Upper lobe of right lung (tissue), 1 donor: ENCODE data around the gene ZMYND10. TPM values are rescaled to one million over a fixed set of nuclear protein-coding genes. Genes with fewer than 3 reads are reported as not detected.

Experiments
- ATAC-seq: fragments of 200-7000 bp; cut with Tn5 transposase; one replicate; pipeline ENCODE4 v1.9.1; 2020; ENCODE audit warnings: mild to moderate bottlenecking, moderate library complexity
- DNase-seq: peaks from one replicate; pipeline ENCODE4 v3.0.0-alpha.2; 2020
- H3K27ac ChIP-seq: fragments of 200-600 bp; one replicate; pipeline ENCODE4 v1.8.0; 2022
- H3K27me3 ChIP-seq: fragments of 200-600 bp; one replicate; pipeline ENCODE4 v1.8.0; 2022; ENCODE audit warnings: mild to moderate bottlenecking
- H3K36me3 ChIP-seq: fragments of 200-600 bp; one replicate; pipeline ENCODE4 v1.8.0; 2022
- H3K4me1 ChIP-seq: fragments of 200-600 bp; one replicate; pipeline ENCODE4 v1.8.0; 2022
- H3K4me3 ChIP-seq: fragments of 200-600 bp; one replicate; pipeline ENCODE4 v1.8.0; 2022; ENCODE audit warnings: mild to moderate bottlenecking
- H3K9me3 ChIP-seq: fragments of 200-600 bp; one replicate; pipeline ENCODE4 v1.8.0; 2022
- intact Hi-C: fragments of 100-400 bp; cut with DNase I; formaldehyde crosslinking; loops from one replicate; pipeline ENCODE4 v1.11.0; 2022
- total RNA-seq: library from RNA; stranded (reverse); fragmentation: NEBNext Ultra II Directional; extraction: Animal tissue kit (Norgen Biotek cat#: 25700); gene quantifications from one replicate; pipeline ENCODE4 v1.2.1, GENCODE V29; 2021
- TF ChIP-seq, protein P1 (sequence below): fragments of 200-600 bp; IDR thresholded peaks from one replicate; pipeline ENCODE4 v1.8.0; 2022; ENCODE audit warnings: antibody characterized with exemption
- donor health status: DM: no; HTN: yes; CAD: no; lungs with severe emphysema.

ZMYND10 gene
- total RNA-seq, 1 donor from 2014 or later = 2.8 TPM

DNA sequence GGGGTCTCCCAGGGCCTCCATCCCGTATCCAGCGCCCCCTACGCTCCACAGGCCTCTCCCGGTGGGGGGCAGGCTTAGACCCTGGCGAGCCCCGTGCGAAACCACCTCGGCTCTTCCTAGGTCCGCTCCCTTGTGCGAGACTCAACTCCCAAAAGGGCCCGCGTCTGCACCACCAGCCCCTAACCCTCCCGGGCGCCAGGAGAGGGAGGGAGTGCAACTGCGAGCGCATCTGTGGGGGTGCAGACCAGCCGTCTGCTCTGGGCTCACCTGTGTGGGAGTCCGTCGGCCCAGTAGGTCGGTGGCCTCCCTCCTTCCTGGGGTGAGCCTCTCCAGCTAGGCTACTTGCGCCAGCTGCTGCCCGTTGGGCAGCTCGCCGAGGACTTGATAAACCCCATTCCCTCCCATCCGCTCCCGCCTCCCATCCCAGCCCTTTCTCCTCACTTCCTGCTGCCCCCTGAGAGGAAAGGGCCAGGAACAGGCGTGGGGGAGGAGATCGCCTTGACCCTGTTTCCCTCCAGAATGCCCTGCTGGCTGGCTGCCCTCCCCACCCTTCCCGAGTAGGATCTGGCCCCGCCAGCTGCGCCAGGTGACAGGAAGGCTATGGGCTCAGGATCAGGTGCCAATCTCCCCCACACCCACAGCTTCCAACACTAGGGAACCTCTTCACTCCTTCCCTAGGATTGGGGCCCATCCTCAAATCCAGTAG lies 23.0 kb downstream of the ZMYND10 start, which contains the start of gene HYAL2:
TSS of gene HYAL2 (minus strand) at position 360 of the 706 bp plus-strand sequence. CDS start 2,256 bp downstream, outside the sequence.
- TF ChIP-seq, protein P1, sequence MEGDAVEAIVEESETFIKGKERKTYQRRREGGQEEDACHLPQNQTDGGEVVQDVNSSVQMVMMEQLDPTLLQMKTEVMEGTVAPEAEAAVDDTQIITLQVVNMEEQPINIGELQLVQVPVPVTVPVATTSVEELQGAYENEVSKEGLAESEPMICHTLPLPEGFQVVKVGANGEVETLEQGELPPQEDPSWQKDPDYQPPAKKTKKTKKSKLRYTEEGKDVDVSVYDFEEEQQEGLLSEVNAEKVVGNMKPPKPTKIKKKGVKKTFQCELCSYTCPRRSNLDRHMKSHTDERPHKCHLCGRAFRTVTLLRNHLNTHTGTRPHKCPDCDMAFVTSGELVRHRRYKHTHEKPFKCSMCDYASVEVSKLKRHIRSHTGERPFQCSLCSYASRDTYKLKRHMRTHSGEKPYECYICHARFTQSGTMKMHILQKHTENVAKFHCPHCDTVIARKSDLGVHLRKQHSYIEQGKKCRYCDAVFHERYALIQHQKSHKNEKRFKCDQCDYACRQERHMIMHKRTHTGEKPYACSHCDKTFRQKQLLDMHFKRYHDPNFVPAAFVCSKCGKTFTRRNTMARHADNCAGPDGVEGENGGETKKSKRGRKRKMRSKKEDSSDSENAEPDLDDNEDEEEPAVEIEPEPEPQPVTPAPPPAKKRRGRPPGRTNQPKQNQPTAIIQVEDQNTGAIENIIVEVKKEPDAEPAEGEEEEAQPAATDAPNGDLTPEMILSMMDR = no peak
- ATAC-seq = peak; percentile 1
- DNase-seq = peak; percentile 77
- H3K4me1 ChIP-seq = peaks cover 64% of the 10 kb centered on the region
- peak within 1 kb of the TSS; percentile 66 for H3K4me3 ChIP-seq
- intact Hi-C loops = no loop called here
- peak within 1 kb of the TSS; percentile 98 for H3K27ac ChIP-seq
- peaks cover 32% of the 10 kb centered on the region for H3K36me3 ChIP-seq
- H3K27me3 ChIP-seq = no peaks in the 10 kb centered on the region
- H3K9me3 ChIP-seq = no peaks in the 10 kb centered on the region

GRCh38 chr3:50322115-50322385 lies 23.5 kb downstream of the ZMYND10 start:
- H3K27me3 ChIP-seq = no peaks in the 10 kb centered on the region
- no peaks in the 10 kb centered on the region for H3K9me3 ChIP-seq
- H3K27ac ChIP-seq = peak overlapping the region; percentile 98
- H3K4me1 ChIP-seq = peaks cover 64% of the 10 kb centered on the region
- peaks cover 37% of the 10 kb centered on the region for H3K36me3 ChIP-seq
- DNase-seq (no peak), ATAC-seq (no peak)
- H3K4me3 ChIP-seq = peak overlapping the region; percentile 66
- intact Hi-C loops = no loop called here
- TF ChIP-seq, protein P1 = no peak

DNA sequence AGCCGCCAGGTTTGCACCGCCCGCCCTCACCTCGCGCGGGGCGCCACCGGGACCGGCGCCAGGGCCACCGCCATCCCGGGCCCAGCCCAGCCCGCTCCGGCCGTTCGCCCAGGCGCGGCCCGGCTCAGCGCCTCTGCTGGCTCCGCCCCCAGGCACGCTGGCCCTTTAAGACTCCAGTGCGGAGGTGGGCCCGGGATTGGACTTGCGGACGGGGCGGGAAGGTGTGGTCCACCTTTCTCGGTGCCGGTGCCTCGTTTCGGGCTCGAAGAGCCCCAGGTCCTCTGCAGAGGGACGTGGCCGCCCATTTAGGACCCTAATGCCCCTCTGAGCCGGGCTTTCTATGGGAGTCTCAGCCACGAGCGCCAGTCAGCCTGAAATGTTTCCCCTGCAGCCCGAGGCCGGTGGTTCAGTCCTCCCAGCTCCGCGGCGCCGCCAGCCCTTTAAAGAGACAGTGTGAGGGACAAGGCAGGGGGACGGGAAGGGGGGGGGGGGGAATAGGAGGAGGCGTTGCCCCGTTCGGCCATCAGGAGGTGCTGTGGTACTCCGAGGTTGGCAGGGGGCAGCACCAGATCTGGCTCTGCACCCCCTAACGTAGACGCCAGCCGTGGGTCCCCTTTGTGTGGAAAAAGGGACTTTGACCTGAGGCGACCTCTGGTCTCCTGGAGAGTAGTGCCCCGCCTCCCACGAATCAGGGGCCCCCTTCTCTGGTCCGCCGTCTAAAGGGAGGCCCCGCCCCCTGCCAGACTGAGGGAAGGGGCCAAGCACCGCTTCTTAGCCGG lies 24.0 kb downstream of the ZMYND10 start:
- Histone ChIP-seq H3K27ac (peak overlapping the region; percentile 98), H3K4me3 (peak overlapping the region; percentile 66), H3K27me3 (no peaks in the 10 kb centered on the region), H3K36me3 (peaks cover 40% of the 10 kb centered on the region), H3K9me3 (no peaks in the 10 kb centered on the region), H3K4me1 (peaks cover 66% of the 10 kb centered on the region)
- DNase-seq (peak; percentile 95), ATAC-seq (peak; percentile 78)
- intact Hi-C loops = no loop called here
- TF ChIP-seq, protein P1 = peak; percentile 58

DNA sequence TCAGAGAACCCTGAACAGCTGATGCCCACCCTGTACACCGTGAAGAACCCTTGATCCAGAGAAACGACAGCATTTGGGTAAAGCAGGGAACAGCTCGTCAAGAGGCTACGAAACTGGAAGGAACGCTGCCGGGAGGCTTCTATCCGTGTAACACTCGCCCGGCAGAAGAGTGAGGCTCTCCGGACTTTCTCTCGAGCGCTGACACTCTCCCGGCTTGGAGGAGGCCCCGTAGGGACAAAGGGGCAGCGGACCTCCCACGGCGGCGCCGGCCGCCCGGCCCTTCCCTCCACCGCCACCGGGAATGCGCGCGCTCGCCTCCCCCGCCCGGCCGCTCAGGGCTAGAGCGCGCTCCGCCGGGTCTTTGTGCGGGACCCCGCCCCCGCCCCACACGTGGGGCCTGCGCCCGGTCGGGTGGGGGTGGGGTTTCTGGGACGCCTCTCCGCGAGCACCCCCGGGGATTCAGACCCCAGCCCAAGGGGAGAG lies 24.6 kb downstream of the ZMYND10 start:
- DNase-seq = peak; percentile 92
- H3K4me3 ChIP-seq = peak overlapping the region; percentile 66
- peak overlapping the region; percentile 98 for H3K27ac ChIP-seq
- intact Hi-C loops = no loop called here
- peaks cover 39% of the 10 kb centered on the region for H3K36me3 ChIP-seq
- no peaks in the 10 kb centered on the region for H3K27me3 ChIP-seq
- ATAC-seq = peak; percentile 66
- TF ChIP-seq, protein P1 = no peak
- no peaks in the 10 kb centered on the region for H3K9me3 ChIP-seq
- peaks cover 72% of the 10 kb centered on the region for H3K4me1 ChIP-seq

DNA sequence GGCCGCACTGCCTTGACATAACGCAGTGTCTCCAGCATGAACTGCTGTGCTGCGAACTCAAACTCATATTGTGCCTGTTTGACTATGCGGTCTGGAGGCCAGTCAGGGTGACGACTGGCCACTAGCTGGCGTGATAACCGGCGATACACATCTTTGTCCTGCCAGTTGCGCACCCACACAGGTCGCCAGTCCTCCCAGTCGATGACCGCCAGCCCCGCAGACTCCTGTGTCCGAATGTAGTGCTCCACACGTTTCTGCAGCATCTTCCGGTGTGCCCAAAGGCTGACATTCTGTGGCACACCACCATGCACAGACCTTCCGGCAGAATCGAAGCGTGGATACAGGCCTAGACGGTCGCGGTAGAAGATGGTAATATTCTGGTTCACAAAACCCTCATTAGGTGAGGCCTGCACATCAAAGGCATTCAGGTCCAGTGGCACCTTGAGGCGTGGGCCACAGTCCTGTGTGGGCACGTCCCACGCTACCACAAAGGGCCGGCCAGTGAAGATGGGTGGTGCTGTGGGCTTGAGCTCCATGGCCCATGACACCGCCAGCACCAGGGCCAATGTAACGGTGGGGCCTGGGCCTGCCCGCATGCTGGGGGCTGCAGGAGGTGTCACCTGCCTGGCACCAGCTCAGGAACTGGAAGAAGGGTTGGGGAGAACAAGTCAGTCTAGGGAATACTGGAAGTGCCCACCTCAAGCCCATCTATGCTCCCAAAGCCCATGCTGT lies 25.5 kb downstream of the ZMYND10 start:
- Histone ChIP-seq H3K27ac (peak overlapping the region; percentile 98), H3K27me3 (no peaks in the 10 kb centered on the region), H3K9me3 (no peaks in the 10 kb centered on the region), H3K36me3 (peaks cover 33% of the 10 kb centered on the region), H3K4me3 (peak overlapping the region; percentile 66), H3K4me1 (peaks cover 76% of the 10 kb centered on the region)
- TF ChIP-seq, protein P1 = no peak
- DNase-seq (no peak), ATAC-seq (no peak)
- intact Hi-C loops = no loop called here
